ENCODE results near the gene CRYM. TPM values are rescaled to one million over a fixed set of nuclear protein-coding genes. Genes with fewer than 3 reads are reported as not detected.

CRYM gene
- total and polyA plus RNA-seq, 2 donors (not counting 1 experiment from before 2014, with no cell fraction given): 0.06 to 0.50 TPM

GRCh38 chr16:21272253-21272652, 5.8 kb downstream of the CRYM start:
- no peak for DNase-seq (ENCODE audit: low read depth in 2 of 2)
- no peak overlapping the region for H2AFZ ChIP-seq (ENCODE audit: low read length)
- H3K27ac ChIP-seq (ENCODE audit: insufficient read depth, low read length): no peak overlapping the region
- no peaks in the 10 kb centered on the region for H3K9me3 ChIP-seq (ENCODE audit: control insufficient read depth, insufficient read depth, low read depth, low read length)
- no peaks in the 10 kb centered on the region for H3K79me2 ChIP-seq (ENCODE audit: control insufficient read depth, insufficient read depth, low read length)
- TF ChIP-seq EZH2 (IDR thresholded peaks at IDR 0.05; ENCODE audit: low read length, missing control alignments) (no peak), CTCF (conservative IDR thresholded peaks at IDR 0.05 in 1 of 2, IDR thresholded peaks at IDR 0.05 in 1 of 2; ENCODE audit: low read depth in 1 of 2, low read length in 2 of 2) (no peak)
- no peak overlapping the region for H3K4me2 ChIP-seq (ENCODE audit: extremely low read depth, insufficient read depth, low read length)
- peaks cover 25% of the 10 kb centered on the region for H3K27me3 ChIP-seq (ENCODE audit: control insufficient read depth, insufficient read depth, low read length)
- H3K4me3 ChIP-seq (replicated peaks in 1 of 4; ENCODE audit: control extremely low read depth in 1 of 4, insufficient read depth in 1 of 4, low read depth in 3 of 4, low read length in 4 of 4): no peak overlapping the region
- H4K20me1 ChIP-seq (ENCODE audit: control insufficient read depth, extremely low read depth, insufficient read depth, low read length): no peaks in the 10 kb centered on the region
- H3K4me1 ChIP-seq (ENCODE audit: control insufficient read depth, extremely low read depth, insufficient read depth, low read length): no peaks in the 10 kb centered on the region
- H3K36me3 ChIP-seq (ENCODE audit: control insufficient read depth, insufficient read depth, low read length): no peaks in the 10 kb centered on the region
- H3K9ac ChIP-seq (ENCODE audit: insufficient read depth, low read length): no peak overlapping the region

GRCh38 chr16:21268236-21268635, 9.9 kb downstream of the CRYM start:
- Histone ChIP-seq H3K4me3 (replicated peaks in 1 of 4; ENCODE audit: control extremely low read depth in 1 of 4, insufficient read depth in 1 of 4, low read depth in 3 of 4, low read length in 4 of 4) (no peak overlapping the region), H3K27ac (ENCODE audit: insufficient read depth, low read length) (no peak overlapping the region), H2AFZ (ENCODE audit: low read length) (no peak overlapping the region), H3K36me3 (ENCODE audit: control insufficient read depth, insufficient read depth, low read length) (no peaks in the 10 kb centered on the region), H3K4me1 (ENCODE audit: control insufficient read depth, extremely low read depth, insufficient read depth, low read length) (no peaks in the 10 kb centered on the region), H3K9me3 (ENCODE audit: control insufficient read depth, insufficient read depth, low read depth, low read length) (no peaks in the 10 kb centered on the region), H4K20me1 (ENCODE audit: control insufficient read depth, extremely low read depth, insufficient read depth, low read length) (no peaks in the 10 kb centered on the region), H3K9ac (ENCODE audit: insufficient read depth, low read length) (no peak overlapping the region), H3K4me2 (ENCODE audit: extremely low read depth, insufficient read depth, low read length) (no peak overlapping the region), H3K79me2 (ENCODE audit: control insufficient read depth, insufficient read depth, low read length) (no peaks in the 10 kb centered on the region), H3K27me3 (ENCODE audit: control insufficient read depth, insufficient read depth, low read length) (peaks cover 3% of the 10 kb centered on the region)
- TF ChIP-seq CTCF (conservative IDR thresholded peaks at IDR 0.05 in 1 of 2, IDR thresholded peaks at IDR 0.05 in 1 of 2; ENCODE audit: low read depth in 1 of 2, low read length in 2 of 2) (no peak), EZH2 (IDR thresholded peaks at IDR 0.05; ENCODE audit: low read length, missing control alignments) (no peak)
- no peak for DNase-seq (ENCODE audit: low read depth in 2 of 2)

GRCh38 chr16:21267298-21267697, 10.8 kb downstream of the CRYM start:
- DNase-seq (ENCODE audit: low read depth in 2 of 2): no peak
- Histone ChIP-seq H3K4me3 (replicated peaks in 1 of 4; ENCODE audit: control extremely low read depth in 1 of 4, insufficient read depth in 1 of 4, low read depth in 3 of 4, low read length in 4 of 4) (no peak overlapping the region), H3K9ac (ENCODE audit: insufficient read depth, low read length) (no peak overlapping the region), H3K9me3 (ENCODE audit: control insufficient read depth, insufficient read depth, low read depth, low read length) (no peaks in the 10 kb centered on the region), H3K27ac (ENCODE audit: insufficient read depth, low read length) (no peak overlapping the region), H3K4me1 (ENCODE audit: control insufficient read depth, extremely low read depth, insufficient read depth, low read length) (no peaks in the 10 kb centered on the region), H3K4me2 (ENCODE audit: extremely low read depth, insufficient read depth, low read length) (no peak overlapping the region), H4K20me1 (ENCODE audit: control insufficient read depth, extremely low read depth, insufficient read depth, low read length) (no peaks in the 10 kb centered on the region), H3K36me3 (ENCODE audit: control insufficient read depth, insufficient read depth, low read length) (no peaks in the 10 kb centered on the region), H3K79me2 (ENCODE audit: control insufficient read depth, insufficient read depth, low read length) (no peaks in the 10 kb centered on the region), H2AFZ (ENCODE audit: low read length) (no peak overlapping the region), H3K27me3 (ENCODE audit: control insufficient read depth, insufficient read depth, low read length) (peaks cover 3% of the 10 kb centered on the region)
- TF ChIP-seq CTCF (conservative IDR thresholded peaks at IDR 0.05 in 1 of 2, IDR thresholded peaks at IDR 0.05 in 1 of 2; ENCODE audit: low read depth in 1 of 2, low read length in 2 of 2) (no peak), EZH2 (IDR thresholded peaks at IDR 0.05; ENCODE audit: low read length, missing control alignments) (no peak)
